GM12878 (cell line): ENCODE data around the gene PRKCB. TPM values are rescaled to one million over a fixed set of nuclear protein-coding genes. Genes with fewer than 3 reads are reported as not detected.

ENCODE experiments used
- ATF2 ChIP-seq: IDR thresholded peaks from 2 replicates; pipeline ENCODE4 v1.6.1; 2012; ENCODE audit warnings: low read length, inconsistent platforms
- ATF7 ChIP-seq: fragments of 450-650 bp; IDR thresholded peaks from 2 replicates; pipeline ENCODE4 v1.6.1; 2016; ENCODE audit warnings: low read depth, mild to moderate bottlenecking
- BCL11A ChIP-seq: IDR thresholded peaks from 2 replicates; pipeline ENCODE4 v1.6.1; 2011; ENCODE audit warnings: low read depth, low read length
- EED ChIP-seq: sonication (generic); IDR thresholded peaks from 2 replicates; pipeline ENCODE4 v1.6.1; 2016; ENCODE audit warnings: antibody characterized with exemption, low read depth
- IRF4 ChIP-seq: IDR thresholded peaks from 2 replicates; pipeline ENCODE4 v1.6.1; 2011; ENCODE audit warnings: low read depth, low read length
- MEF2B ChIP-seq: fragments of 450-650 bp; IDR thresholded peaks from 2 replicates; pipeline ENCODE4 v1.6.1; 2018; ENCODE audit warnings: mild to moderate bottlenecking, moderate library complexity; ENCODE audit not compliant: partially characterized antibody, poor library complexity, severe bottlenecking
- RAD51 ChIP-seq: fragments of 450-650 bp; IDR thresholded peaks from 2 replicates; pipeline ENCODE4 v1.6.1; 2016; ENCODE audit warnings: moderate library complexity, mild to moderate bottlenecking, inconsistent platforms
- REST ChIP-seq: IDR thresholded peaks from 2 replicates; pipeline ENCODE4 v1.6.1; 2012; ENCODE audit warnings: mild to moderate bottlenecking, low read depth, low read length
- SKIL ChIP-seq: fragments of 450-650 bp; IDR thresholded peaks from 2 replicates; pipeline ENCODE4 v1.6.1; 2017; ENCODE audit warnings: mild to moderate bottlenecking, low read depth, inconsistent platforms; ENCODE audit not compliant: poor library complexity, severe bottlenecking
- SMARCA5 ChIP-seq: fragments of 450-650 bp; IDR thresholded peaks from 2 replicates; pipeline ENCODE4 v1.6.1; 2017; ENCODE audit warnings: mild to moderate bottlenecking
- SPI1 ChIP-seq: IDR thresholded peaks from 2 replicates; pipeline ENCODE4 v1.6.1; 2011; ENCODE audit warnings: low read depth, mild to moderate bottlenecking, low read length, moderate library complexity, borderline replicate concordance; ENCODE audit not compliant: insufficient read depth
- TBL1XR1 ChIP-seq: IDR thresholded peaks from 2 replicates; pipeline ENCODE4 v1.6.1; 2012; ENCODE audit warnings: low read depth, low read length, improper control_type of control experiment
- YY1 ChIP-seq: IDR thresholded peaks from 2 replicates; pipeline ENCODE4 v1.6.1; 2011; ENCODE audit warnings: low read depth, mild to moderate bottlenecking, low read length
- ZNF384 ChIP-seq: IDR thresholded peaks from 2 replicates; pipeline ENCODE4 v1.6.1; 2012; ENCODE audit warnings: low read depth, mild to moderate bottlenecking, low read length, improper control_type of control experiment, borderline replicate concordance
- ZNF687 ChIP-seq: fragments of 450-650 bp; IDR thresholded peaks from 2 replicates; pipeline ENCODE4 v1.6.1; 2017; ENCODE audit warnings: mild to moderate bottlenecking, moderate library complexity
- polyA plus RNA-seq, 11 experiments: library from polyadenylated mRNA; depleted of rRNA in 4 of 11; unstranded in 6 of 11; stranded (reverse) in 5 of 11; fragments of >200 nt; fragmentation: Nextera tagmentation in 4 of 11; fragmentation: Illumina TruSeq in 1 of 11; extraction: Ambion mirVana in 4 of 11; extraction: Trizol in 1 of 11; gene quantifications; 1 replicate in 1 of 11; 2 replicates in 10 of 11; pipeline versions ENCODE4 v1.2.1 to v1.2.3, GENCODE V29; 2011 to 2016; ENCODE audit warnings: inconsistent platforms in 2 of 11, missing spikeins in 2 of 11, low read depth in 1 of 11
- total RNA-seq, 4 experiments: library from RNA; depleted of rRNA in 3 of 4; stranded (reverse); fragments of >200 nt in 3 of 4; fragmentation: Illumina TruSeq in 1 of 4; extraction: Trizol in 1 of 4; gene quantifications; 2 replicates each; pipeline versions ENCODE4 v1.2.1 to v1.2.3, GENCODE V29; 2013 to 2021
- TF ChIP-seq, protein P1 (sequence below): fragments of 450-650 bp; IDR thresholded peaks from 2 replicates; pipeline ENCODE4 v1.6.1; 2017; ENCODE audit warnings: mild to moderate bottlenecking
- TF ChIP-seq, protein P2 (sequence below): IDR thresholded peaks from 2 replicates; pipeline ENCODE4 v1.6.1; 2011; ENCODE audit warnings: low read depth, mild to moderate bottlenecking, low read length, moderate library complexity, borderline replicate concordance; ENCODE audit errors: extremely low read depth

Gene PRKCB
- total and polyA plus RNA-seq, 10 of the 15 experiments (the other 5 are each of a cell fraction or from before 2014, with no cell fraction given) = 21.4 to 158 (median 97.3) TPM

- TF ChIP-seq ZNF687 (peak; percentile 52; the same call in 1 of the 2 replicates), SPI1 (peak; percentile 94), YY1 (no peak), ATF7 (peak; percentile 22; the same call in 1 of the 2 replicates), EED (peak; percentile 46; the same call in 1 of the 2 replicates), ZNF384 (peak; percentile 87), MEF2B (peak; percentile 92), SMARCA5 (no peak), RAD51 (peak; percentile 69), SKIL (no peak), REST (no peak), IRF4 (peak; percentile 24; the same call in 1 of the 2 replicates), TBL1XR1 (peak; percentile 30; the same call in 1 of the 2 replicates), ATF2 (peak; percentile 63), BCL11A (peak; percentile 38; the same call in 1 of the 2 replicates)
- TF ChIP-seq, protein P1, sequence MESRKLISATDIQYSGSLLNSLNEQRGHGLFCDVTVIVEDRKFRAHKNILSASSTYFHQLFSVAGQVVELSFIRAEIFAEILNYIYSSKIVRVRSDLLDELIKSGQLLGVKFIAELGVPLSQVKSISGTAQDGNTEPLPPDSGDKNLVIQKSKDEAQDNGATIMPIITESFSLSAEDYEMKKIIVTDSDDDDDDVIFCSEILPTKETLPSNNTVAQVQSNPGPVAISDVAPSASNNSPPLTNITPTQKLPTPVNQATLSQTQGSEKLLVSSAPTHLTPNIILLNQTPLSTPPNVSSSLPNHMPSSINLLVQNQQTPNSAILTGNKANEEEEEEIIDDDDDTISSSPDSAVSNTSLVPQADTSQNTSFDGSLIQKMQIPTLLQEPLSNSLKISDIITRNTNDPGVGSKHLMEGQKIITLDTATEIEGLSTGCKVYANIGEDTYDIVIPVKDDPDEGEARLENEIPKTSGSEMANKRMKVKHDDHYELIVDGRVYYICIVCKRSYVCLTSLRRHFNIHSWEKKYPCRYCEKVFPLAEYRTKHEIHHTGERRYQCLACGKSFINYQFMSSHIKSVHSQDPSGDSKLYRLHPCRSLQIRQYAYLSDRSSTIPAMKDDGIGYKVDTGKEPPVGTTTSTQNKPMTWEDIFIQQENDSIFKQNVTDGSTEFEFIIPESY = no peak
- TF ChIP-seq, protein P2, sequence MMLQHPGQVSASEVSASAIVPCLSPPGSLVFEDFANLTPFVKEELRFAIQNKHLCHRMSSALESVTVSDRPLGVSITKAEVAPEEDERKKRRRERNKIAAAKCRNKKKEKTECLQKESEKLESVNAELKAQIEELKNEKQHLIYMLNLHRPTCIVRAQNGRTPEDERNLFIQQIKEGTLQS = no peak
Measured at GRCh38 chr16:23843143-23843542, 7.4 kb downstream of the PRKCB start (continued).
